Ovary (tissue), 9 donors: ENCODE data around the gene CCL23. TPM values are rescaled to one million over a fixed set of nuclear protein-coding genes. Genes with fewer than 3 reads are reported as not detected.
"Not testable (repeated sequence)": the region's sequence is repeated elsewhere in the genome, so short reads cannot be mapped to it uniquely, and the experiment has no call there.

Experiments
- DNase-seq, 5 donors: peaks; one replicate each; pipeline ENCODE4 v3.0.0-alpha.2; 2019 to 2020
- H3K27ac ChIP-seq, 2 donors: fragments of 200-600 bp; one replicate each; pipeline versions ENCODE4 v1.5.1 to v1.8.0; 2019 to 2022
- H3K27me3 ChIP-seq: fragments of 200-600 bp; one replicate; pipeline ENCODE4 v1.8.0; 2022
- H3K36me3 ChIP-seq: fragments of 200-600 bp; sonication (generic); one replicate; pipeline ENCODE4 v1.5.1; 2019
- H3K4me1 ChIP-seq: one replicate; pipeline ENCODE4 v1.8.1; 2013; ENCODE audit warnings: mild to moderate bottlenecking, moderate library complexity; ENCODE audit not compliant: insufficient read depth
- H3K4me3 ChIP-seq: fragments of 200-600 bp; sonication (generic); one replicate; pipeline ENCODE4 v1.5.1; 2017
- H3K9me3 ChIP-seq, 2 donors: fragments of 200-600 bp in 1 of 2; sonication (generic) in 1 of 2; one replicate each; pipeline versions ENCODE4 v1.5.1 to v1.8.1; 2013 to 2019; ENCODE audit warnings: mild to moderate bottlenecking in 1 of 2, moderate library complexity in 1 of 2
- CTCF ChIP-seq, 3 donors: fragments of 450-650 bp in 2 of 3; fragments of 200-600 bp in 1 of 3; IDR thresholded peaks; one replicate each; pipeline versions ENCODE4 v1.5.1 to v1.8.0; 2016 to 2022; ENCODE audit warnings: antibody characterized with exemption in 3 of 3, mild to moderate bottlenecking in 1 of 3
- EP300 ChIP-seq: sonication (generic); formaldehyde crosslinking; IDR thresholded peaks from one replicate; pipeline ENCODE4 v1.6.1; 2017; ENCODE audit warnings: antibody characterized with exemption
- POLR2A ChIP-seq: fragments of 450-650 bp; IDR thresholded peaks from one replicate; pipeline ENCODE4 v1.6.1; 2017; ENCODE audit warnings: antibody characterized with exemption, mild to moderate bottlenecking, moderate library complexity
- WGBS, 3 donors: extraction: QIAGEN DNeasy Blood & Tissue Kit in 1 of 3; methylation state at CpG; one replicate each; pipeline versions ENCODE4 v1.1.5 to v1.1.7; 2013 to 2017; 5-methylcytosine and 5-hydroxymethylcytosine counted together
- intact Hi-C, 4 donors: fragments of 100-400 bp; cut with DNase I; formaldehyde crosslinking; loops; one replicate each; pipeline versions ENCODE4 v1.11.0 to v1.15.1; 2022 to 2023
- polyA plus RNA-seq, 2 donors: library from polyadenylated mRNA; stranded (reverse); fragments of 200-250 nt in 1 of 2; fragments of 350-450 nt in 1 of 2; fragmentation: Illumina TruSeq in 1 of 2; extraction: RNeasy Lipid Tissue Mini Kit (QIAGEN cat#74804) in 1 of 2; gene quantifications; one replicate each; pipeline ENCODE4 v1.2.3, GENCODE V29; 2013 to 2014
- total RNA-seq, 7 donors: library from RNA; depleted of rRNA in 2 of 7; stranded (reverse); fragments of >200 nt in 2 of 7; fragmentation: NEBNext Ultra II Directional in 3 of 7; extraction: Animal tissue kit (Norgen Biotek cat#: 25700) in 3 of 7; gene quantifications; one replicate each; pipeline versions ENCODE4 v1.1.0 to v1.2.4, GENCODE V29; 2016 to 2023
- donor health status: DM: no; HTN: no; CAD: no; lungs with moderate emphysema.
- donor health status: DM: no; HTN: no; CAD: no.
- donor health status: Bipolar disorder and iron deficiency.
- donor health status: DM: yes; HTN: yes; CAD: no.
- donor health status: DM: no; HTN: no; CAD: no.
- donor health status: DM: yes; HTN: yes; CAD: no.

CCL23 gene
- total and polyA plus RNA-seq, 9 donors: 0.81 to 9.2 (median 3.7) TPM; not detected in 2

GRCh38 chr17:36030956-36031355 is 13.2 kb upstream of the CCL23 start:
- no peak overlapping the region for H3K4me3 ChIP-seq
- TF ChIP-seq CTCF (IDR thresholded peaks at IDR 0.05) (no peak), EP300 (no peak), POLR2A (no peak)
- no peaks in the 10 kb centered on the region for H3K27me3 ChIP-seq
- 91 to 92% (median 91%) methylated on average over 1 of the region's 1 CpG for WGBS, 3 donors
- DNase-seq: no peak
- no peaks in the 10 kb centered on the region for H3K4me1 ChIP-seq
- no peaks in the 10 kb centered on the region for H3K36me3 ChIP-seq
- no peak overlapping the region for H3K27ac ChIP-seq
- no peaks in the 10 kb centered on the region for H3K9me3 ChIP-seq
- intact Hi-C loops: loop anchor here in 1 of 4 donors (5.0 kb wide), 1 partner anchor 1216 kb away; no protein-coding TSS in a partner anchor

- peaks cover 0 to 6% of the 10 kb centered on the region in 2 donors for H3K9me3 ChIP-seq
- H3K27ac ChIP-seq: no peak overlapping the region
- 43 to 55% (median 47%) methylated on average over 4 of the region's 4 CpGs for WGBS, 3 donors
- H3K4me1 ChIP-seq: no peaks in the 10 kb centered on the region
- H3K27me3 ChIP-seq: no peaks in the 10 kb centered on the region
- intact Hi-C loops: no loop called here
- no peak for DNase-seq
- TF ChIP-seq CTCF (IDR thresholded peaks at IDR 0.05) (no peak), EP300 (no peak), POLR2A (no peak)
- H3K36me3 ChIP-seq: no peaks in the 10 kb centered on the region
- no peak overlapping the region for H3K4me3 ChIP-seq
Observed at GRCh38 chr17:36027761-36028160, 10.0 kb upstream of the CCL23 start.

GRCh38 chr17:36024106-36024869 is 6.5 kb upstream of the CCL23 start:
- no peaks in the 10 kb centered on the region for H3K4me1 ChIP-seq
- no peak overlapping the region for H3K27ac ChIP-seq
- H3K9me3 ChIP-seq: peaks cover 0 to 7% of the 10 kb centered on the region in 2 donors
- H3K36me3 ChIP-seq: no peaks in the 10 kb centered on the region
- no peak for DNase-seq
- TF ChIP-seq POLR2A: no peak
- TF ChIP-seq EP300: no peak
- intact Hi-C loops: no loop called here
- WGBS, 3 donors: 77 to 82% (median 82%) methylated on average over 6 of the region's 6 CpGs
- no peaks in the 10 kb centered on the region for H3K27me3 ChIP-seq
- no peak overlapping the region for H3K4me3 ChIP-seq

- no peaks in the 10 kb centered on the region for H3K27me3 ChIP-seq
- WGBS, 3 donors: 84 to 93% (median 91%) methylated on average over 2 of the region's 2 CpGs
- no peak overlapping the region for H3K27ac ChIP-seq
- intact Hi-C loops: no loop called here
- DNase-seq: no peak
- H3K4me1 ChIP-seq: no peaks in the 10 kb centered on the region
- no peaks in the 10 kb centered on the region for H3K36me3 ChIP-seq
- H3K4me3 ChIP-seq: no peak overlapping the region
- TF ChIP-seq EP300 (no peak), CTCF (IDR thresholded peaks at IDR 0.05) (no peak)
- peaks cover 0 to 7% of the 10 kb centered on the region in 2 donors for H3K9me3 ChIP-seq
Observed at GRCh38 chr17:36019423-36019822, 1.7 kb upstream of the CCL23 start.

GRCh38 chr17:36016555-36016954 is 1.2 kb downstream of the CCL23 start:
- H3K4me1 ChIP-seq: no peaks in the 10 kb centered on the region
- no peak overlapping the region for H3K4me3 ChIP-seq
- H3K27ac ChIP-seq: no peak overlapping the region
- intact Hi-C loops: no loop called here
- H3K27me3 ChIP-seq: no peaks in the 10 kb centered on the region
- TF ChIP-seq EP300 (no peak), CTCF (IDR thresholded peaks at IDR 0.05) (no peak), POLR2A (no peak)
- DNase-seq: no peak
- no peaks in the 10 kb centered on the region for H3K36me3 ChIP-seq
- WGBS, 3 donors: 88 to 94% (median 89%) methylated on average over 2 of the region's 2 CpGs
- H3K9me3 ChIP-seq: peaks cover 0 to 12% of the 10 kb centered on the region in 2 donors

GRCh38 chr17:36015895-36016294 is 1.9 kb downstream of the CCL23 start:
- H3K27me3 ChIP-seq, H3K27ac ChIP-seq, DNase-seq, intact Hi-C loops, H3K36me3 ChIP-seq, H3K4me1 ChIP-seq, H3K4me3 ChIP-seq: not testable (repeated sequence)
- H3K9me3 ChIP-seq: peaks cover 0 to 12% of the 10 kb centered on the region in 2 donors
- 86 to 88% (median 88%) methylated on average over 4 of the region's 4 CpGs for WGBS, 3 donors
